ENCODE results near the gene GRAMD4.

GRAMD4 gene

GRCh38 chr22:46654426-46654825, 34.2 kb downstream of the GRAMD4 start:
- no peak for TF ChIP-seq TAF1 (IDR thresholded peaks at IDR 0.05; ENCODE audit: borderline replicate concordance, insufficient read depth, low read length)
- TF ChIP-seq FOXP2 (optimal IDR thresholded peaks at IDR 0.05; ENCODE audit: borderline replicate concordance, extremely low read depth, extremely low read length, insufficient read depth) = no peak
- no peak for TF ChIP-seq POLR2AphosphoS5 (IDR thresholded peaks at IDR 0.05; ENCODE audit: low read depth, low read length)
- TF ChIP-seq REST (IDR thresholded peaks at IDR 0.05; ENCODE audit: insufficient read depth in 1 of 2, low read depth in 2 of 2, low read length in 2 of 2) = no peak
- no peak for TF ChIP-seq SIN3A (IDR thresholded peaks at IDR 0.05; ENCODE audit: borderline replicate concordance, insufficient read depth, low read length)

DNA sequence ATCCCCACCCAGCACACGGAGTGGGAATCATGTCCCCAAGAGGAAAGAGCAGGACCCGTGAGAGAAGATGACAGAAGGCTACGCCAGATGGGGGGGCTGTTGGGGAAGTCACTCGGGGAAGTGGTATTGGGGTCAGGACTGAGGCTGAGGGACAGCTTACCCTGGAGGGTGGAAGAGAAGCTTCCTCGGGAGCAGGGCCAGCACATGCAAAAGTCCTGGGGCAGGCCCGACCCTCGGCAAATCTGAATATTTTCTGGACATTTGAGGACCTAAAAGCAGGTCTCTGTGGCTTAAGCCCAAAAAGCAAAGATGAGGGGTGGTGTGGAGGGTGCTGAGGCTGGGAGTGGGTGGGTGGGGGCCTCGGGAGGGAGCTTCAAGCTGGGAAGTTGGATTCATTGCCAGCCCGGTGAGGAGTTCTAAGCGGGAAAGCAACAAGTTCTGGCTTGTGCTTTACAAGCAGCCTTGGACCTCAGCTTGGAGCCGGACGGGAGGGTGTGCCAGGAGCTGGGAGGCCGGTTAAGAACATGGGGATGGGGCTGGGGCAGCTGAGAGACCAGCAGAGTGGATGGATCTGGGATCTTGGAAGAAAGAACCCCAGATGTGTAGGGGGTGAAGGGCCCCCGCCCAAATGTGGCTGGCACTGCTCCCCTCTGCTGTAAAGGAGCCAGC, 34.9 kb downstream of the GRAMD4 start:
- TF ChIP-seq POLR2AphosphoS5 (IDR thresholded peaks at IDR 0.05; ENCODE audit: low read depth, low read length) = no peak
- TF ChIP-seq FOXP2 (optimal IDR thresholded peaks at IDR 0.05; ENCODE audit: borderline replicate concordance, extremely low read depth, extremely low read length, insufficient read depth) = no peak
- no peak for TF ChIP-seq TAF1 (IDR thresholded peaks at IDR 0.05; ENCODE audit: borderline replicate concordance, insufficient read depth, low read length)

DNA sequence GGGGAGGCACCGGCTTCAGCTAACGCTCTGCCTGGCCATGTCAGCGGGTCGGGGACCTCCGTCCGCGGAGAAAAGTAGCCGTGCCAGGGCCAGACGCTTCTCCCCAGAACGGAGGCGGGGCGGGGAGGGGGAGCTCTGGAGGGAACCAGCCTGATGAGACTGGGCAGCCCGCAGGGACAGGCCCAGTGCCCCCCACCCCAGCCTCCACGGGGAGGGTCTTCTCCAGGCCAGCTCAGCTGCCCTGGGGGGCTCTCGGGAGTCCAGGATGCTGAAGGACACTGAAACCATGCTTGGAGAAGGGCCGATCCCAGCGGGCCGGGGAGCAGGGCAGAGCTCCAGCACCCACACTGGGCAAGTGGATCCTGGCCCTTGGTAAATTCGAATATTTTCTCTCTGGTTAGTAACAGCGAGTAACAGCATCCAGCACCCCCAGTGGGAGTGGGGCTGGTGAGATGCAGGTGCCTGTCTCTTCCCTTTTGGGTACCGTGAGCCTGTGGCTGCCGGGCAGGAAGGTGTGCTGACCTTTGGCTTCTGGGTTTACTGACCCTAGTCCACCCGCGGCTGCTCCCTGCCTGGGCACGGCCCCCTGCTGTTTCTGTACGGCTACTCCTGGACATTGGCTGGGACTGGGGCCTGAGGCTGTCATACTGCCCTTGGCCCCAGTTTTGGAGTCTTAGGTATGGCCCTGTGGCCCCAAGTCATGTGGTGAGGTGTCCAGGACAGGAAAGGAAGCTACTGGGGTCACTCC, 35.8 kb downstream of the GRAMD4 start:
- TF ChIP-seq SIN3A (IDR thresholded peaks at IDR 0.05; ENCODE audit: borderline replicate concordance, insufficient read depth, low read length) = no peak
- no peak for TF ChIP-seq FOXP2 (optimal IDR thresholded peaks at IDR 0.05; ENCODE audit: borderline replicate concordance, extremely low read depth, extremely low read length, insufficient read depth)

DNA sequence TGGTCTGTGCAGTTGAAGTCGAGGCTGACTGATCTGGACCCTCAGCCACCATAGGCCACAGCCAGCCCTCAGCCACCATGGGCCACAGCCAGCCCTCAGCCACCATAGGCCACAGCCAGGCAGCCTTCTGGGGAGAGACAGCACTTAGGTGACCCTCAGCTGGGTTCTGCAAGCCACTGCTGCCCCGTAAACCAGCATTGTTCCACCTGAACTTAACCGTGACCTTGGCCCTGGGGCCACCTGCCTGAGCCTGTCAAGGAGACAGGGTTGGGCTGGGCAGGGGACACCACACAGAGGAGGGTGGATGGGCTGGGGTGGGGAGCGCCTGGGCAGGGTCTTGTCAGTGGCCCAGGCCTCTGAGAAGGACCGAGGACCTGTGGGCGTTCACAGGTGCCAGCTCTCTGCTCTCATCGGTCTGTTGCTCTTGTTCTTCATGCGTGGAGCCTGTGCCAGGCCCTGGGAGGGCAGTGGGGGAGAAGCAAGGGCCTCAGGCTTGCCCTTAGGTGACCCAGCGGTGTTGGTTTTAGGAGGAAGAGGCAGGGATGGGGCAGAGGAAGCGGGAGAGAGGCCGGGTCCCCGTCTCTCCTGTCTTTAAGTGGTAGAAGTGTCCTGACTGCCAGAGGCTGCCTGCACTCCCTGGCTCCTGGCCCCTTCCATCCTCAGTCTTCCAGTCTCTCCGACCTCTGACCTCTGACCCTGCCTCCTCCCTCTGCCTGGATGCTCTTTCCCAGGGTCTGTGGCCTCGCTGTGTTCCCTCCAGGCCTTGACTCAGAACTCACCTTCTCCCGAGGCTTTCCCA, 36.9 kb downstream of the GRAMD4 start:
- TF ChIP-seq REST (IDR thresholded peaks at IDR 0.05; ENCODE audit: insufficient read depth in 1 of 2, low read depth in 2 of 2, low read length in 2 of 2) (no peak), TAF1 (IDR thresholded peaks at IDR 0.05; ENCODE audit: borderline replicate concordance, insufficient read depth, low read length) (no peak), POLR2AphosphoS5 (IDR thresholded peaks at IDR 0.05; ENCODE audit: low read depth, low read length) (no peak), FOXP2 (optimal IDR thresholded peaks at IDR 0.05; ENCODE audit: borderline replicate concordance, extremely low read depth, extremely low read length, insufficient read depth) (no peak), SIN3A (IDR thresholded peaks at IDR 0.05; ENCODE audit: borderline replicate concordance, insufficient read depth, low read length) (no peak)

DNA sequence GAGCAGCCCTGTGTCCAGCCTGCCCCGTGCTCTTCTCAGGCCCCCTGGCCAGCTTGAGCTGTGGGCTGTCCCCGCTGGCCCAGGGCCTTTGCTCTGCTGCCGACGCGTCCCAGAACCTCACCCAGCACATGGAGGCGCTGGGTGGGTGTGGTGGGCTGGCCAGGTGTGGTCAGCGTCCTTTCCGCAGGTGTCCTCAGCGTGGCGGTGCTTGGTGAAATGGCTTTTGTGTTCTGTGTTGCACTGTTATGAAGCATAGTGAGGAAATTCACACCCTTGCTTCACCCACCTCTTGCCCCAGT, 37.4 kb downstream of the GRAMD4 start:
- no peak for TF ChIP-seq REST (IDR thresholded peaks at IDR 0.05; ENCODE audit: insufficient read depth in 1 of 2, low read depth in 2 of 2, low read length in 2 of 2)
- TF ChIP-seq FOXP2 (optimal IDR thresholded peaks at IDR 0.05; ENCODE audit: borderline replicate concordance, extremely low read depth, extremely low read length, insufficient read depth) = no peak
- TF ChIP-seq POLR2AphosphoS5 (IDR thresholded peaks at IDR 0.05; ENCODE audit: low read depth, low read length) = no peak
- TF ChIP-seq SIN3A (IDR thresholded peaks at IDR 0.05; ENCODE audit: borderline replicate concordance, insufficient read depth, low read length) = no peak
- no peak for TF ChIP-seq TAF1 (IDR thresholded peaks at IDR 0.05; ENCODE audit: borderline replicate concordance, insufficient read depth, low read length)

Measured in PFSK-1 (cell line).